MCF 10A (cell line): ENCODE measurements around the gene RHBDL1. TPM values are rescaled to one million over a fixed set of nuclear protein-coding genes. Genes with fewer than 3 reads are reported as not detected.

ENCODE experiments used
- BruUV-seq: library from RNA; stranded (reverse); fragments of 400-500 nt; replicated peaks from 2 replicates; lab custom pipeline; 2021; lab: Mats Ljungman, UMichigan
- CTCF ChIA-PET: fragments of 300-600 bp; sonication (Branson Sonifier 250); formaldehyde crosslinking; extraction: SDS; loops from one replicate; lab custom pipeline; 2021; ENCODE audit warnings: antibody characterized with exemption, inconsistent platforms; lab: Yijun Ruan, JAX
- POLR2A ChIA-PET: fragments of 300-600, 350-650 bp; sonication (Branson Sonifier 250); formaldehyde crosslinking; extraction: SDS; loops from one replicate; lab custom pipeline; 2020; ENCODE audit warnings: antibody characterized with exemption, inconsistent platforms; lab: Yijun Ruan, JAX
- DNase-seq: peaks from one replicate; pipeline ENCODE4 v3.0.0-alpha.2; 2018; ENCODE audit not compliant: unreplicated experiment
- H3K27ac Mint-ChIP-seq: one replicate; pipeline ENCODE4 v1.8.0; 2022; ENCODE audit warnings: mild to moderate bottlenecking, low read depth, mixed read lengths; ENCODE audit not compliant: unreplicated experiment
- H3K27me3 Mint-ChIP-seq: one replicate; pipeline ENCODE4 v1.8.0; 2022; ENCODE audit warnings: mixed read lengths; ENCODE audit not compliant: insufficient read depth, unreplicated experiment
- H3K36me3 Mint-ChIP-seq: one replicate; pipeline ENCODE4 v1.8.0; 2022; ENCODE audit warnings: mild to moderate bottlenecking, moderate library complexity, mixed read lengths; ENCODE audit not compliant: insufficient read depth, unreplicated experiment
- H3K4me1 Mint-ChIP-seq: one replicate; pipeline ENCODE4 v1.8.0; 2022; ENCODE audit warnings: mixed read lengths; ENCODE audit not compliant: insufficient read depth, unreplicated experiment
- H3K4me3 Mint-ChIP-seq: one replicate; pipeline ENCODE4 v1.8.0; 2022; ENCODE audit warnings: mild to moderate bottlenecking, moderate library complexity, mixed read lengths; ENCODE audit not compliant: unreplicated experiment
- H3K9me3 Mint-ChIP-seq: one replicate; pipeline ENCODE4 v1.8.0; 2022; ENCODE audit warnings: mixed read lengths; ENCODE audit not compliant: unreplicated experiment
- CTCF ChIP-seq: fragments of 200-600 bp; IDR thresholded peaks from one replicate; pipeline ENCODE4 v1.8.0; 2022; ENCODE audit warnings: antibody characterized with exemption, mild to moderate bottlenecking; ENCODE audit not compliant: unreplicated experiment
- intact Hi-C: fragments of 100-400 bp; cut with micrococcal nuclease; formaldehyde crosslinking; loops from 2 replicates; pipeline ENCODE4 v1.14.1; 2022
- total RNA-seq: library from RNA; stranded (reverse); gene quantifications from 2 replicates; pipeline ENCODE4 v1.2.3, GENCODE V29; 2022

Gene RHBDL1
- total RNA-seq, 1 experiment from 2014 or later, result 3.0 TPM

- Mint-ChIP-seq H3K4me1 (peaks cover 6% of the 10 kb centered on the region), H3K36me3 (peaks cover 62% of the 10 kb centered on the region), H3K27ac (peak within 1 kb of the TSS; percentile 61), H3K27me3 (no peaks in the 10 kb centered on the region), H3K9me3 (no peaks in the 10 kb centered on the region), H3K4me3 (peak within 1 kb of the TSS; percentile 76)
- BruUV-seq, result no TSS peak
- TF ChIP-seq CTCF, result no peak
- ChIA-PET CTCF (interaction anchor here (0.8 kb wide), 1 partner anchor 31 kb away, joined by 3 read pairs; the partner anchor contains the start of gene METRN), POLR2A (interaction anchor here (0.6 to 2.9 kb wide), 20 partner anchors 9 to 104 kb away, joined by 3 to 16 read pairs (median 3); partner anchors contain the start of genes ANTKMT, CHTF18, METTL26 and RHBDL1)
- intact Hi-C loops, result no loop called here
- peak; percentile 95 for DNase-seq
These were observed 8.8 kb downstream of the RHBDL1 start, which contains the start of gene JMJD8 for GRCh38 chr16:684071-684794. JMJD8 (minus strand) TSS chr16:684334; CDS start chr16:684319, 15 bp downstream.

GRCh38 chr16:684961-685696, 9.7 kb downstream of the RHBDL1 start:
- BruUV-seq, result no TSS peak
- intact Hi-C loops, result no loop called here
- no peak for TF ChIP-seq CTCF
- peaks cover 6% of the 10 kb centered on the region for H3K4me1 Mint-ChIP-seq
- H3K36me3 Mint-ChIP-seq, result peaks cover 64% of the 10 kb centered on the region
- H3K9me3 Mint-ChIP-seq, result no peaks in the 10 kb centered on the region
- ChIA-PET POLR2A (interaction anchor here (0.6 to 2.9 kb wide), 11 partner anchors 8 to 92 kb away, joined by 3 to 16 read pairs (median 8); partner anchors contain the start of genes METTL26, RHBDL1 and WDR90), CTCF (interaction anchor here (0.6 to 0.8 kb wide), 3 partner anchors 9 to 83 kb away, joined by 3 read pairs; partner anchors contain the start of gene METRN)
- H3K27ac Mint-ChIP-seq, result peak overlapping the region; percentile 61
- DNase-seq, result no peak
- peak overlapping the region; percentile 76 for H3K4me3 Mint-ChIP-seq
- no peaks in the 10 kb centered on the region for H3K27me3 Mint-ChIP-seq

- peaks cover 6% of the 10 kb centered on the region for H3K4me1 Mint-ChIP-seq
- peaks cover 70% of the 10 kb centered on the region for H3K36me3 Mint-ChIP-seq
- peak; percentile 57 for TF ChIP-seq CTCF
- intact Hi-C loops, result no loop called here
- CTCF ChIA-PET, result interaction anchor here (0.6 to 1.3 kb wide), 5 partner anchors 10 to 62 kb away, joined by 3 read pairs; no protein-coding TSS in a partner anchor
- POLR2A ChIA-PET, result interaction anchor here (1.1 to 1.3 kb wide), 5 partner anchors 9 to 34 kb away, joined by 3 to 6 read pairs (median 4); partner anchors contain the start of gene ANTKMT
- peak overlapping the region; percentile 76 for H3K4me3 Mint-ChIP-seq
- peak; percentile 67 for DNase-seq
- no peak overlapping the region for H3K27ac Mint-ChIP-seq
- no peaks in the 10 kb centered on the region for H3K9me3 Mint-ChIP-seq
- BruUV-seq, result no TSS peak
- no peaks in the 10 kb centered on the region for H3K27me3 Mint-ChIP-seq
These were observed 10.5 kb downstream of the RHBDL1 start for GRCh38 chr16:685967-686366.
